Calu3 (cell line): ENCODE measurements around the gene PDIA5. TPM values are rescaled to one million over a fixed set of nuclear protein-coding genes. Genes with fewer than 3 reads are reported as not detected.

Experiments used
- BruUV-seq: library from RNA; stranded (reverse); fragments of 400-500 nt; replicated peaks from 2 replicates; lab custom pipeline; 2021; lab: Mats Ljungman, UMichigan
- CTCF ChIA-PET: fragments of 300-600 bp; sonication (Branson Sonifier 250); formaldehyde crosslinking; loops from one replicate; lab custom pipeline; 2022; ENCODE audit warnings: antibody characterized with exemption; lab: Charles Lee
- DNase-seq: peaks from one replicate; pipeline ENCODE4 v3.0.0; 2022
- H3K27ac Mint-ChIP-seq: one replicate; pipeline ENCODE4 v1.8.0; 2022; ENCODE audit warnings: mixed read lengths; ENCODE audit not compliant: unreplicated experiment
- H3K27me3 Mint-ChIP-seq: one replicate; pipeline ENCODE4 v1.8.0; 2022; ENCODE audit warnings: mixed read lengths; ENCODE audit not compliant: unreplicated experiment
- H3K36me3 Mint-ChIP-seq: one replicate; pipeline ENCODE4 v1.8.0; 2022; ENCODE audit warnings: mild to moderate bottlenecking, moderate library complexity, mixed read lengths; ENCODE audit not compliant: insufficient read depth, unreplicated experiment
- H3K4me1 Mint-ChIP-seq: one replicate; pipeline ENCODE4 v1.8.0; 2022; ENCODE audit warnings: mild to moderate bottlenecking, low read depth, mixed read lengths; ENCODE audit not compliant: unreplicated experiment
- H3K4me3 Mint-ChIP-seq: one replicate; pipeline ENCODE4 v1.8.0; 2022; ENCODE audit warnings: mild to moderate bottlenecking, low read depth, moderate library complexity, mixed read lengths; ENCODE audit not compliant: unreplicated experiment
- H3K9me3 Mint-ChIP-seq: one replicate; pipeline ENCODE4 v1.8.0; 2022; ENCODE audit warnings: low read depth, mixed read lengths; ENCODE audit not compliant: unreplicated experiment
- intact Hi-C: fragments of 100-400 bp; cut with micrococcal nuclease; formaldehyde crosslinking; loops from one replicate; pipeline ENCODE4 v1.10.0; 2022; ENCODE audit not compliant: unreplicated experiment
- total RNA-seq: library from RNA; stranded (reverse); gene quantifications from 2 replicates; pipeline ENCODE4 v1.2.3, GENCODE V29; 2022
- TF ChIP-seq, protein P1 (sequence below): fragments of 200-600 bp; IDR thresholded peaks from one replicate; pipeline ENCODE4 v1.8.0; 2022; ENCODE audit warnings: antibody characterized with exemption; ENCODE audit not compliant: unreplicated experiment

Gene PDIA5
- total RNA-seq, 1 experiment from 2014 or later: 31.6 TPM

DNA sequence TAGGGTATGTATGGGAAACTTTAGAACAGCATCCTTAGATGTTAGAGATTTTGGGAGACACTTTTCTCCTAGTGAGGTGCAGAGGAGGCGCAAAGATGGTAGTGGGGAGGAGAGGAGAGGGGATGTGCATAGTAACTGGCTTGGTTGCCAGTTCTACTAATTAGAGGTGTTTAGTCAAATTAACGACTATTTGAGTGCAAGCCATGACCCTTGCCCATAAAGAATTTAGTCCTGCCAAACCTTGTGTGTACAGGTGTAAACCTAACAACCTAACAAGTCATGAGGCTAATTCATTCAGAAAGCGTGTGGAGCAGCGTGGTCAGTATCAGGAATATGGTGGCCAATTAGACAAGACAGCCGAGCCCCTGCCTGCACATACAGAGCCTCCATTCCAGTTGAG is 72.7 kb downstream of the PDIA5 start:
- intact Hi-C loops: no loop called here
- TF ChIP-seq, protein P1, sequence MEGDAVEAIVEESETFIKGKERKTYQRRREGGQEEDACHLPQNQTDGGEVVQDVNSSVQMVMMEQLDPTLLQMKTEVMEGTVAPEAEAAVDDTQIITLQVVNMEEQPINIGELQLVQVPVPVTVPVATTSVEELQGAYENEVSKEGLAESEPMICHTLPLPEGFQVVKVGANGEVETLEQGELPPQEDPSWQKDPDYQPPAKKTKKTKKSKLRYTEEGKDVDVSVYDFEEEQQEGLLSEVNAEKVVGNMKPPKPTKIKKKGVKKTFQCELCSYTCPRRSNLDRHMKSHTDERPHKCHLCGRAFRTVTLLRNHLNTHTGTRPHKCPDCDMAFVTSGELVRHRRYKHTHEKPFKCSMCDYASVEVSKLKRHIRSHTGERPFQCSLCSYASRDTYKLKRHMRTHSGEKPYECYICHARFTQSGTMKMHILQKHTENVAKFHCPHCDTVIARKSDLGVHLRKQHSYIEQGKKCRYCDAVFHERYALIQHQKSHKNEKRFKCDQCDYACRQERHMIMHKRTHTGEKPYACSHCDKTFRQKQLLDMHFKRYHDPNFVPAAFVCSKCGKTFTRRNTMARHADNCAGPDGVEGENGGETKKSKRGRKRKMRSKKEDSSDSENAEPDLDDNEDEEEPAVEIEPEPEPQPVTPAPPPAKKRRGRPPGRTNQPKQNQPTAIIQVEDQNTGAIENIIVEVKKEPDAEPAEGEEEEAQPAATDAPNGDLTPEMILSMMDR: no peak
- no peaks in the 10 kb centered on the region for H3K27me3 Mint-ChIP-seq
- DNase-seq: no peak
- no peak overlapping the region for H3K27ac Mint-ChIP-seq
- BruUV-seq: no TSS peak
- H3K9me3 Mint-ChIP-seq: no peaks in the 10 kb centered on the region
- H3K4me3 Mint-ChIP-seq: no peak overlapping the region
- CTCF ChIA-PET: no interaction called here
- no peaks in the 10 kb centered on the region for H3K4me1 Mint-ChIP-seq
- H3K36me3 Mint-ChIP-seq: no peaks in the 10 kb centered on the region

DNA sequence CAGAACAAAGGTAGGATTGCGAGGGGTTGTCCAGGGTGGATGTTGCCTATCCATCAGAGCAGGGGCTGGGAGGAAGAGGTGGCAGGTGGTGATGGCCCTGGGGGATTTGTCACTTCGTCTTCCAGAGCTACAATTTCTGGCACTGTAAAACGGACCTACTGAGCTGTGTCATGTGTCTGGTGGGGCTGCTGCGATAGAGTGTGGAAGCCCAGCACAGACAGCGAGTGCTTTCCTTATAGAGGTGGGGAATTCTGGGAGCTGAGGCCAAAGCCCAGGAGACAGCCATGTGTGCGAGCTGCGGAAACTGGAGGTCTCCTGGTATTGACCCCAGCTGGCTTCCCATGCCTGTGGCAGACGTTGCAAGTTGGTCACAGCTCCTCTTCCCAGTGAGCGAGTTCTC is 73.7 kb downstream of the PDIA5 start:
- no peaks in the 10 kb centered on the region for H3K9me3 Mint-ChIP-seq
- H3K27ac Mint-ChIP-seq: no peak overlapping the region
- no peaks in the 10 kb centered on the region for H3K4me1 Mint-ChIP-seq
- CTCF ChIA-PET: no interaction called here
- no peaks in the 10 kb centered on the region for H3K27me3 Mint-ChIP-seq
- BruUV-seq: no TSS peak
- intact Hi-C loops: no loop called here
- no peak overlapping the region for H3K4me3 Mint-ChIP-seq
- TF ChIP-seq, protein P1: no peak
- H3K36me3 Mint-ChIP-seq: no peaks in the 10 kb centered on the region
- DNase-seq: no peak

DNA sequence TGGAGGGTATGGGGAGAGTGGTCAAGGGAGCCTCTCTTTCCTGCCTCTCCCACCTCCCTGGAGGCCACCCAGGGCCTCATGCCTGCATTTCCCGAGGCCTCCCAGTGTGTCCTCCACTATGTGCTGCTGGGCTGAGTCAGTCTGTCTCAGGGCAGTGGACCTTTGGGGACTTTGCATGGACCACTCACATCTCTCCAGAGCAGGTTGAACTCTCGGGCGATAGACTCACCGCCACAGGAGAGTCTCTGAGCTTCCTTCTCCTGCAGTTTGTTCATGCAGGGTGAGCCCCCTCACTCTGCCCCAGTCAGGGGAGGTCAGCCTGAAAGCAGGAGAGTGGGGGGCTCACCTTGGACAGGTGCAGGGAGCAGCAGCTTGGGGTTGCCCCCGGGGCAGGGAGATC is 74.5 kb downstream of the PDIA5 start:
- no TSS peak for BruUV-seq
- CTCF ChIA-PET: no interaction called here
- Mint-ChIP-seq H3K4me3 (no peak overlapping the region), H3K36me3 (no peaks in the 10 kb centered on the region), H3K9me3 (no peaks in the 10 kb centered on the region), H3K27ac (no peak overlapping the region), H3K27me3 (no peaks in the 10 kb centered on the region), H3K4me1 (no peaks in the 10 kb centered on the region)
- intact Hi-C loops: no loop called here
- TF ChIP-seq, protein P1: no peak
- DNase-seq: no peak

DNA sequence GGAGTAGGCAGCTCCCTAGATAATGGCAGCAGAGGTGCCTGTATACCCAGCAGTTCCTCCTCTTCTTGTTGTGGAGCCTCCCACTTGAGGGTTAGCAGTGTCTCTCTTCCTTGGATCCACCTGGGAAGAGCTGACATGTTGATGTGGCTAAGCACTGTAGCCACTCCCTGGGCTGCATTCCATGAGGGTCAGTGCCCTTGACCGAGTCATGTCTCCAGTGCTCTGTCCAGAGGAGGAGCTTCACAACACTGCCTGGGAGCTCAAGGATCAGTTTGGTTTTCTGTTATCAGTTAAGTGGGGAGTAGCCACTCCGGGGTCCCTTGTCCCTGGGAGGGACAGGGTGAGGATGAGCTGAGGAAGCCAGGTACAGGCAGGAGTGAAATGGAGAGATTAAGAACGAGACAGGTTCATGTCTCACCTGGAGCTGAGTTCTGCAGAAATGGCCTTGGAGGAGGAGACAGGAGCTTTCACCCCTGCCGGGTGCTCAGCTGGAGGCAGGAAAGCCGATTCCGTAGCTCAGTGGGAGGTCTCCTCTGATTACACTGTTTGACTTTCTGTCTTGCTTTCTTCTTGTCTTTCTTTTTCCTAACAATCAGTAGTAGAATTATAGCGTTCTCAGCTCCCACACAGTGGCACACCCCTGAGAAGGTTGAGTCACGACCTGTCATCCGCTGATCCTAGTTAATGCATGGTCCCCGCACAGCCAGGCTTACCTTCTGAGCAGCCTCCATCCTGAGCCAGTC is 77.0 kb downstream of the PDIA5 start:
- TF ChIP-seq, protein P1: no peak
- BruUV-seq: no TSS peak
- CTCF ChIA-PET: interaction anchor here (0.6 kb wide), 1 partner anchor 76 kb away, joined by 3 read pairs; no protein-coding TSS in a partner anchor
- Mint-ChIP-seq H3K27me3 (no peaks in the 10 kb centered on the region), H3K4me1 (no peaks in the 10 kb centered on the region), H3K4me3 (no peak overlapping the region), H3K36me3 (no peaks in the 10 kb centered on the region), H3K27ac (no peak overlapping the region), H3K9me3 (no peaks in the 10 kb centered on the region)
- intact Hi-C loops: no loop called here
- DNase-seq: no peak
